Left colon (tissue), 2 donors: ENCODE results near the gene ABTB2. TPM values are rescaled to one million over a fixed set of nuclear protein-coding genes. Genes with fewer than 3 reads are reported as not detected.

Source experiments
- ATAC-seq: fragments of 200-7000 bp; cut with Tn5 transposase; one replicate; pipeline ENCODE4 v1.9.1; 2020; ENCODE audit warnings: mild to moderate bottlenecking, moderate library complexity
- DNase-seq, 2 donors: peaks; one replicate each; pipeline ENCODE4 v3.0.0-alpha.2; 2020
- intact Hi-C, 2 donors: fragments of 100-400 bp; cut with DNase I in 1 of 2; cut with micrococcal nuclease in 1 of 2; formaldehyde crosslinking; loops; one replicate each; pipeline versions ENCODE4 v1.11.2 to v1.14.0; 2022; cut with DNase I, micrococcal nuclease
- total RNA-seq, 2 donors: library from RNA; stranded (reverse); fragmentation: NEBNext Ultra II Directional; extraction: Animal tissue kit (Norgen Biotek cat#: 25700); gene quantifications; one replicate each; pipeline ENCODE4 v1.2.1, GENCODE V29; 2021
- donor health status: DM: no; HTN: no; CAD: no.
- donor health status: DM: yes; HTN: yes; CAD: no.

Gene ABTB2
- total RNA-seq, 2 donors from 2014 or later, result 16.5 to 16.6 TPM

DNA sequence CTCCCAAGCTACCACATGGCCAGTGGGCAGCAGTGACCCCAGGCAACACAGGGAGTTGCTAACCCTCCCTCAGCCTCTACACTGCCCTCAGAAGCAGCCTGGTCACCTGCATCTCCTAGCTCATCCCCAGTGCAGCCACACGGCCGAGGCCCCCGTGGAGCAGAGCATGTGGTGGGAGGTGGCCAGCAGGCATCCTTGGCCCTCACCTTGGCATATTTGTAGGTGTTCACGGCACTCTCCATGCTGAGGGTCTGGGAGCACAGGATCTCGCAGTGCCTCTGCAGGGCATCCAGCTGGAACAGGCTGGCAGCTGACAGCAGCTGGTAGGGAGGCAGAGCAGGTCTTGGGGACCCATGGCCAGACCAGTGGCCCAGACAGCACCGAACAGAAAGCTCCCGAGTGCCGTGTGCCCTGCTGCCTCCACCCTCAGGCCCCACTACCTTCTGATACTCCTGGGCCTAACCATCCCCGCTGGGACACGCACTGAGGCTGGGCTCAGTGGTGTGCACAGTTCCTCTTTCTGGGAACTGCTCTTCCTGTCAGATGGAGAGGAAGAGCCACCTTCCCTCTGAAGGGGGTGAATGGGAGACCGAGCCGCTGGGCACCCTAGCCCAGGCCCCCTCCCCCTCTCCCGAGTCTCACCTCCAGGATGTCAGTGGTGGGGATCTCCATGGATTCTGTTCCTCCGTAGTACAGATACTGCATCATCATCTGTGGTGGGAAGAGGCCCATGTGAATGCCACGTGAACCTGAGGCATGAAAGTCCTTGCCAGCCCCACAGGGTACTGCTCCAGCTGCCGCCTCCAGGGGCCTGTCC is 203.5 kb downstream of the ABTB2 start:
- ATAC-seq (no peak), DNase-seq (no peak)
- intact Hi-C loops, result no loop called here

DNA sequence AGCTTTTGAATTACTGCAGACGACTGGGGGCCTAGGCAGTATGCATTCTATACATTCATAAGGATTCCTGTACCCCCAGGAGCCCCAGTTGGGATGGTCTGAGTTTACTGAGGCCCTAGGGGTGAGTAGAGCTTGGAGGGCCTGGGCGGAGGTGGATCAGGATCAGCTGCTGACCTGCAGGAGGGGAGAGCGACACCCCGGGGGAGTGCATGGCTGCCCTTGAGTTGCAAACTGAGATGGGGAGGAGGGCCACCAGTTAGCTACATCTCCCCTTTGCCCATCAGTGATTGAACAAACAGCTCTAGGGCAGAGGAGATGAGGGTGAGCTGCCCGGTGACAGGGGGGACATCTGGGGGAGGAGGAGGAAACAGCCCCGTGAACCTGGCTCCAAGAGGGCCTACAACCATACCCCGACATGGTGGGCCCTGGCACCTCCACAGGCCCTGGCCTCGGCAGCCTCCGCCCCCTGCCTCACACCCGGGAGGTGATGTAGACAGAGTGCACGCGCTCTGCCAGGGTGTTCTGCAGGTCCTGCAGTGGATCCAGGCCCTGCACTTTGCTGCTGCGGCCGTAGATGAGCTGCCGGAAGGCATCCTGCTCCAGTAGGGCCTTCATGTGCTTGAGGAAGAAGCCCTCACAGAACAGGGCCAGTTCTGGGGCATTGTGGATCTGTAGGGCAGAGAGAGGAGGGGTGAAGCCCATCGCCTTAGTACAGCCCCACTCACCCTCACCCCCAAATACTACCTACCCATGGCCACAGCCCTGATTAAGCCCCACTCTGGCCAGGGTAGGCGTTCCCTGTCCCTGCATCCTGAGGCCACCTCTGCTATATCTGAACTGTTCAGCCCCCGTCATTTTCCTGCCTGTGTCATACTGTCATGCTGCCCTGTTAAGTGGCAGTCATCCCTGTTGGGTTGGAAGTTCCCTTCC is 205.6 kb downstream of the ABTB2 start:
- ATAC-seq (no peak), DNase-seq (no peak)
- intact Hi-C loops, result no loop called here

DNA sequence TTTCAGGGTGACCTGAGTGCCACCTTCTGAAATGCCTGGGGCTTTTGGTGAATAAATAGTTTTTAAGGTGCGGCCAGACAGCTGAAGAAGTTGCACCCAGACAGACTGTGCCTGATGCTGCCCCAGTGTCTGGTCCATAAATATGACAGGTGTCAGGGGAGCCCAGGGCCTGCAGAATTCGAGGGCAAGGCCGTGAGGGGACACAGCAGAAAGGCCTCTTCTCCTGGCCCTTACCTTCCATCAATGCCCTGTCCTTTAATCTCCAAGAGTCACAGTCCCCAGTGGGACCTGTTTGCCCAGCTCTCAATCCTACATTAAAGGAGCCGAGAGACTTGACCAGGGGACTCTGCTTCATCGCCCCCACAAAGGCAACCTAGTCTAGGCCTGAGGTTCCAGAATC is 206.6 kb downstream of the ABTB2 start:
- intact Hi-C loops, result no loop called here
- DNase-seq (no peak), ATAC-seq (no peak)

DNA sequence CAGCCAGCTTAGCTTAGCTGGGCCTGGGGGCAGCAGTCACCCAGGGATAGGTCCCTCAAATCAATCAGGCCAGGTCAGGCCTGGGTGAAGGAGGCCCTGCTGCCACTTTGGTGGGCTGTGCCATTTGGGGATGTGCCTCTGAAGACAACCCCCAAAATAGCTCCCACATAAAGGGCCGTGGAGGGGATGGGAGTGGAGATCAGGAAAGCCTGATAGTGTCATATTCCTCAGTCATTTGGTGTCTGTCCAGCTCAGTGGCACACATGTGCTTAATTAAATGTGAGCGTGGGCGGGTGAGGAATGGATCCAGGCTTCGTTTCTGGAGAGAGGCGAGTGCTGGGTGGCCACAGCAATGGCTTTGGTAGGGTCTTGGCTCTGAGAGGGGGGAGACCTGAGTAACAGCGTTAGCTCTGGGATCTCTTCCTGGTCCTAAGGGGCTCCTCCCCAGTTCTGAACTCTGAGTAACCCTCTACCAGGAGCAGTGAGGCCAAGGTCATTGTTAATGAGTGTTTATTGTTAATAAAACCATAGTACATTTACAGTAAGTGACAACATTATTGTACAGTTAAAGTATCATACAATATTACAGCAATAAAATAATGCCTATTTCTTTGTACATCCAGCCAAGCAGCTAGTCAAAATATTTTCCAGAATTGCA is 207.2 kb downstream of the ABTB2 start:
- intact Hi-C loops, result no loop called here
- DNase-seq, result no peak
- ATAC-seq, result peak; percentile 69

DNA sequence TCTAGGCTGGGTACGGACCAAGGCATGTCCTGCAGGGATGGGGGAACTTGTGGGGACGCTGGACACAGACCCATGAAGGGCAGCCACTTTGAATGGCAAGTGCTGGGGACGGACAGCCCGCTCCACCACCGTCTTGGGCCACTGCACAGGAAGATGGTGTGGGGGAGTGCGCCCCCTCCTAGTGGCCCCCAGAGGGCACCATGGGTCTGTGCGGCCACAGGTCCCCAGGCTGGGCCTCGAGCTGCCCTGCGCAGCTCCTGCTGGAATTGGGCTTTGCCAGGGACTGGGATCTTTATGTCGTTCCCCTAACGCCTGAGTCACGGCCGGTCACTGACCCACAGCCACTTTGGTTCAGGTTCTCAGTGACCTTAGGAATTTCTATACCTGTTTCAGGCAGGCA is 208.0 kb downstream of the ABTB2 start:
- no peak for DNase-seq
- peak; percentile 44 for ATAC-seq
- intact Hi-C loops, result no loop called here

DNA sequence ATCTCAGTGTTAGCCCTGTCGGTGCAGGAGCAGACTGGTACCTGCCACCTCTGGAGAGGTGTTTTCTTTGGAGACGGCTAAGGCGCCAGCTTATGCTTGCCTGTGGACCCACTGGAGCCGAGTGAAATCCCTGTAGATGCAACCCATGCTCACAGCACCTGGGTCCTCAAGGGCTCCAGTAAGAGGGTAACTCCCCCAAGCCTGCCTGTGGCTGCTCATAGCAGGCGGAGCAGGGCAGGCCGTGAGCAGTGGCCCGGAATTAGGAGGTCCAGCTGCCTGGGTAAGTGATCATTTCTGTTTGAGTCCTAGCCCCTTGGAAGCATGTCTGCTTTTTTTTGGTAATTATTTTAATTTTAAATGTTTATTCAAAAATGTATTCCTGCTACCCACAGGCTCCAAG is 208.5 kb downstream of the ABTB2 start:
- no peak for ATAC-seq
- intact Hi-C loops, result no loop called here
- DNase-seq, result no peak

DNA sequence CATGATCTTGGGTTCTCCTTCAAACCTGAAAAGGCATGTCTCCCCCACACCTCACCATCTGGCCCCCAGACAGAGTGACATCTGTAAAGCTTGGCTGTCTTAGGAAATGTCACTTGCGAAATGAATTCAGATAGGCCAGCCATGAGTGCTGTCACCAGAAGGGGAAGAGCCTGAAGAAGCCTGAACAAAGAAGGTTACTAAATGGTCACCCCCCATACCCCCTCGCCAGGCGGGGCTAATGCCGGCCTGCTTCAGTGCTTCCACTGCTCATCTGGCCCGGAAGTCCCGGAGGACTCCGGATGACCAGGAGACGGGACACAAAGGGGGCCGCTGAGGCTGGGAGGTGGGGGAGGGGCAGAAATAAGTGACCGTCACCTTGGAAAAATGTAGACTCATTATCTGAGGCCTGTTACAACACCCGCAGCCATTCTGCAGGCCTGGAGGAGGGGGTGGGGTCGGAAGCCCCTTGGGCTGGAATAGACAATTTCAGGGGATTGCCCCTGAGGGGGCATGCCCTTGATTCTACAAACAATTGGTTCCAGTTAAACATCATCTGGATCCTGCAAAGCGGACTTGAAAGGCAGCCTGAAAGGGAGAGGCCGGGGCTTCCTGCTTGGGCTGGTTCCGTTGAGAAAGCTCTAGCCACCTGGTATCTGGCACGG is 209.2 kb downstream of the ABTB2 start:
- no peak for DNase-seq
- intact Hi-C loops, result no loop called here

DNA sequence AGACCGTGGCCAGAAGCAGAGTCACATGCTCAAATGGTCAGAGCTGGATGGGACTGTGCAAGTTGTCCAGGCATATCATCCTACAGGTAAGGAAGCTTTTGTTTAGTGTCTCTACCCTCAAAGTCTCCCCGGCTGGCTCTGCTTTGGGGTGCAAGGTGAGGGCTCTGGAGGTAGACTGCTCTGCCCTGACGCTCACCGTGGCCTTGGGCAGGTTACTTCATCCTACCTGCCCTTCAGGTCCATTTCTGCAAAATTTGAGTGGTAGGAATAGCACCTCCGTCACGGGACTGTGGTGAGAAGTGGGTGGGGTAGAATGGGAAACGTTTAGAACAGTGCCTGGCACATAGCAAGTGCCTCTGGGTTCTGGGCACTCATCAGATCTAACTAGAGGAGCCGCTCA is 210.2 kb downstream of the ABTB2 start:
- DNase-seq, result no peak
- intact Hi-C loops, result no loop called here
- ATAC-seq, result no peak

More for the DNA sequence above, 209.2 kb downstream of the ABTB2 start:
- no peak for ATAC-seq

DNA sequence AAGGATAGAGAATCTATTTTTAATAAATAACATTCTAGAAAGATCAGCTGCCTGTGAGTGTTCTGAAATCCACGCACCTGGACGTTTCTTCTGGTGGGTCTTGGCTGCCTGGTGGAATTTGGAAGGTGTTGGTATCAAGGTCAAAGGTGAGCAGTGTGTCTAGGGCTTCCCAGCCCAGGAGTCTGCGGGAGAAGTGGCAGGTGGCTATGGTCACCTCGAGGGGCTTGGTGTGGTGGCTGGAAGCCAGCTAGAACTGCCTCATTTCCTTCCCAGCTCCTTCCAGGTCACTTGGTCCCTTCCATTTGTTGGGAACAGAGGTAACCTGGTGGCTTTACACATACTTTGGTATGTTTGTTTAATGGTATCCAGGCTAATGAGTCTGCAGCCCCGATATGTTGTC is 210.9 kb downstream of the ABTB2 start:
- intact Hi-C loops, result no loop called here
- DNase-seq (no peak), ATAC-seq (no peak)

DNA sequence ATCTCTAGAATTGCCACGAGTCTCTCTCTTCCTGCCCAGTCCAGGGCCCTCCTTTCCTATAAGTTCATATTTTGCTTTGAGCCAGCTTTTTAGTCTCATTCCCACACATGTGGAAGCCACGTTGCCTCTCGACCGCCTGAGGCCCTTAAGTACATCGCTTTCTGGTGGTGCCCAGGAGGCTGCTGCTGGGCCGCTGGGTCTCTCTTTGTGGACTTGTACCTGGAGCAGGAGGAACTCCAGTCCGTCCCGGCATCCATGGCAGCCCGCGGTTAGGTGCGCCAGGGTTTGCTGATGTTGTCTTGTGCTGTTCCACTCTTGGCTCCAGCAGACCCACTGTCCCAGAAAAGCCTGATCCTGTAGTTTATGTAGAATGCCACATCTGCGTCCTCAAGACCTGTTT is 211.4 kb downstream of the ABTB2 start:
- ATAC-seq, result no peak
- intact Hi-C loops, result no loop called here
- DNase-seq, result no peak

DNA sequence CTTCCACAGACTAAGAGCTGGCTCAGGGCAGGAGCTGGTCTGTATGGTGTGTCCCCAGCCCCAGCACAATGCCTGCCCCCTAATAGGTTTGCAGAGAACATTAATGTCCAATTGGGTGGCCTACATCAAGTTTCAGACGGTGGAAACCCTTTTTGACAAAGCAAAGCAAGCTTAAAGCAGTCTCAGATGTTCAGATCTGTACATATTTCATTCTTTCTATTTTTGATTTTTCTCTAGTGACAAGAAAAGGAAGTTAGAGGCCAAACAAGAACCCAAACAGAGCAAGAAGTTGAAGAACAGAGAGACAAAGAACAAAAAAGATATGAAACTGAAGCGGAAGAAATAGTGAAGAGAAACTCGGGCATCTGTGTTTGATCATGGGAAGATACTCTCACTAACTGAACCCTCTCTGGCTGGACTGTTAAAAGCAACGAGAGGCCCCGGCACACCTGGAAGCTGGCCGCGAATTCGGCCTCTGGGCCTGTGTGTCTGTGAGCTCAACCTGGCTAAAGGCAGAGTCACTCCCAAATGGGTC is 211.9 kb downstream of the ABTB2 start:
- ATAC-seq, result no peak
- no peak for DNase-seq
- intact Hi-C loops, result no loop called here

DNA sequence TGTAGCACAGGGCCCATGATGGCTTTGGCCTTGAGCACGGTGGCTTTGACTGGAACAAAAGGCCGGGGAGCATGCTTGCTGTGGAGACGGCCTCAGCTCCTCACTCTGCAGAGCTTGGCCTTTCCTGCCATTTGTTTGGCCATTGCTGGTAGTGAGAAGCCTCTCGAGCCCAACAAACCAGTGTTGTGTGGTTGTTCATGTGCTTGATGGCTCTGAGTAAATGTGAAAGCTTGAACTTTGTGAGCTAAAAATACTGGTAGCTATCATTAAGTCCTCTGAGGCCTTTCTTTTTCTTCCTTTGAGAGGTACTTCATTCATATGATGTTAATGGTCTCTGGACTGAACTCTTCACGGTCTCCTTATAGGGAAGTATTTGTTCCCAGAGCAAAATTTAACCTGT is 212.7 kb downstream of the ABTB2 start:
- intact Hi-C loops, result no loop called here
- DNase-seq, result no peak
- no peak for ATAC-seq

DNA sequence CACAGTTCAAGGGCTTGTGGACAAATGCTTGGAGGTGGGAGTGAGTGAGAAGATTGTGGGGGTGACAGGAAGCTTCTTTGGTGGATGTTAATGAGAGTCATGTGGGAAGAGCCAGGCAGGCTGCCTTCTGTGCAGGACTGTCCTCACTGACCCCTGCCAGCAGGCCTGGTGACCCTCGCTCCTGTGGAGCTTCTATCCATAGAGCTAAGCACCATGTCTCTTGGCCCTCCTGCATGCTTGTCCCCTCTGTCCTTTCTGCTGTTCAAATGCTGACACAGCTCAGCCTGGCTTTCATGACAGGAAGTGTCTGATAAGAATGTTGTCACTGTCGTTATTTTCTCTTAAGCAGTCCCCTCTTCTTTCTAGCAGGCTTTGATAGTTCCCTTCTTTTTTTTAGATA is 214.8 kb downstream of the ABTB2 start:
- DNase-seq (no peak), ATAC-seq (no peak)

DNA sequence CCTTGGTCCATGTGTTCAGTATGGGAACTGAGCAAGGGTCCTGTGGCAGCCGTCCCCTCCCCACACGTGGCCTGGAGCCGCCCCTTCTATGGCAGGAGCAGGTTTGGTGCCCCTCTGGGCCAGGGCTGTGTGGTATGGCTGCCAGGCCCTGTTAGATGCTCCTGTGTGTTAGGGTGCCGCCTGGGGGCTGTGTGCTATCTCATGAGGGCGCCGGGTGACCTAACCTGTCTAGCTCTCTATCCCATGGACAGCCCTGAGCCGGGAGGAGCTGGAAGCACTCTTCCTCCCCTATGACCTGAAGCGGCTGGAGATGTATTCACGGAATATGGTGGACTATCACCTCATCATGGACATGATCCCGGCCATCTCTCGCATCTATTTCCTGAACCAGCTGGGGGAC is 217.7 kb downstream of the ABTB2 start:
- DNase-seq, result no peak
- intact Hi-C loops, result no loop called here
- no peak for ATAC-seq

More for the DNA sequence above, 214.8 kb downstream of the ABTB2 start:
- intact Hi-C loops, result no loop called here

DNA sequence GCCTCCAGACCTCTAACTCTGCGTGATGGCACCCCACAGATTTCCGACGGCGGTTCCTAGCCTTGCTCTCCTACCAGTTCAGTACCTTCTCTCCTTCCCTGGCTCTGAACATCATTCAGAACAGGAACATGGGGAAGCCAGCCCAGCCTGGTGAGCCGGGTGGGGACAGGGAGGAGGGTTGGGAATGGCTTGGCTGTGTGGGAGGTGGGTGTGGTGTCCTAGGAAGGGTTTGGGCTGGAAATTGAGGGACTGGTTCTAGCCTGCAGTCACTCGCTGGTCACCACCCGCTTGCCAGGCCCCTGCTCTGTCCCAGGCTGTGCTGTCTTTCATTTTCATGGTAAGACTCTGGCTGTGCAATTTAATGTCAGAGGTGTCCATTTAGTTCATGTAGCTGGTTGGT is 218.5 kb downstream of the ABTB2 start:
- no peak for ATAC-seq
- DNase-seq, result no peak
- intact Hi-C loops, result no loop called here

DNA sequence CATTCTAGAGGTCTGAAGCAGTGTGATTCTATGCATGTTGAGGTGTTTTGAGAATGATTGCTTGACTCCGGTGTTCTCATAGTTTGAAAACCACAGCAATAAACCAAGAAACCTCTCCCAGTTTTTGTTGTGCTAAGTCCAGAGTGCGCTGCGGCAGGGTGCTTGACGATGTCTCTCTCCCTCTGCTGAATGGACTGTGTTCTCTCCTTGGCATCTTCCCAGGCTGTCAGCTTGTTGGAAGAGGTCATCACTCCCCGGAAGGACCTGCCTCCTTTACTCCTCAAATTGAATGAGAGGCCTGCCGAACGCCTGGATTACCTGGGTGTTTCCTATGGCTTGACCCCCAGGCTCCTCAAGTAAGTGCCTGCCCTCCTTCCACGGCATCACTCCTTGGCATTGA is 221.4 kb downstream of the ABTB2 start:
- intact Hi-C loops, result no loop called here
- DNase-seq, result no peak
- no peak for ATAC-seq

DNA sequence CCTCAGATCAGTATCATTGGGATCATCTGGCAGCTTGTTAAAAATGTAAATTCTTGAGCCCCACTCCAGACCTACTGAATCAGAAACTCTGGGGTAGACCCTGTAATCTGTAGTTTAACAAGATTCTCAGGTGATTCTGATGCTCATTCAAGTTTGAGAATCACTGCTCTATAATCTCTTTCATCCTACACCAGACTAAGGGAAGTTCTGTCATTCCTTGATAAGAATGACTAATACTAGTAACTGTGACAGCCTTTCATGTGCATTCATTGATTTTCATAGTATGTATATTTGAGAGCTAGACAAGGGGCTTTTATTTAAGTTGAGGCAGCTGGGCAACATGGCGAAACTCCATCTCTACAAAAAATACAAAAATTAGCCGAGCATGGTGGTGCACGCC is 222.4 kb downstream of the ABTB2 start:
- intact Hi-C loops, result no loop called here
- ATAC-seq, result no peak
- no peak for DNase-seq

DNA sequence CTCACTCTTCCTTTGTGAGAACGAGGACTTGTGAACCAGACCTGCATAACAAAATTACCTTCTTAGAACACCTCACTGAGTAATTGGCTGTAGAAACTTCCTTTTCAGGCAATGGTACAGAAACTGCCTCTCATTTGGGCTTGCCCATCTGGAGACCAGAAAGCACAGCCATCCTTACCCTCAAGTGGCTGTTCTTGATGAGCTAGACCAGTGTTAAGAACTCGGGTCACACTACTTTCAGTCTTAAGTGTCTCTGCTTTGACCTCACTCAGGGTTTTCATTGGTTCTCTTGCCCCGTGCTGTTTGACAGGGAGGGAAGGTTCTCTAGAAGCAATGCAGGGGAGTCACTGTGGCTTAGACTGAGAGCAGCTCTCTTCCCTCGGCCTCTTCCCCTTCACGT is 223.0 kb downstream of the ABTB2 start:
- intact Hi-C loops, result no loop called here
- no peak for ATAC-seq

More for the DNA sequence above, 223.0 kb downstream of the ABTB2 start:
- DNase-seq, result no peak
